CD14-positive monocyte (primary cell): ENCODE results near the gene PRUNE1. TPM values are rescaled to one million over a fixed set of nuclear protein-coding genes. Genes with fewer than 3 reads are reported as not detected.

Source experiments
- DNase-seq, 3 donors: peaks; one replicate each; pipeline ENCODE4 v3.0.0-alpha.2; 2011 to 2022
- H2AFZ ChIP-seq: 2 replicates; pipeline ENCODE4 v1.6.0; 2012; ENCODE audit warnings: mild to moderate bottlenecking, low read depth, low read length, inconsistent platforms; ENCODE audit not compliant: insufficient read depth, poor library complexity, severe bottlenecking
- H3K27ac ChIP-seq, 2 donors: 1 replicate in 1 of 2; 2 replicates in 1 of 2; pipeline ENCODE4 v1.5.1; 2012 to 2013; ENCODE audit warnings: low read length in 2 of 2, control low read depth in 1 of 2, inconsistent platforms in 1 of 2, low read depth in 1 of 2, mild to moderate bottlenecking in 1 of 2
- H3K27me3 ChIP-seq, 2 donors: one replicate each; pipeline versions ENCODE4 v1.6.0 to v1.6.1; 2011 to 2013; ENCODE audit warnings: low read length in 2 of 2; ENCODE audit not compliant: control insufficient read depth in 2 of 2, insufficient read depth in 2 of 2
- H3K36me3 ChIP-seq, 2 donors: replicated peaks in 1 of 2; 1 replicate in 1 of 2; 2 replicates in 1 of 2; pipeline versions ENCODE4 v1.5.1 to v1.6.1; 2012 to 2013; ENCODE audit warnings: low read length in 2 of 2, control low read depth in 1 of 2, inconsistent platforms in 1 of 2, mild to moderate bottlenecking in 1 of 2; ENCODE audit not compliant: insufficient read depth in 2 of 2, control insufficient read depth in 1 of 2
- H3K4me1 ChIP-seq, 2 donors: 1 replicate in 1 of 2; 2 replicates in 1 of 2; pipeline versions ENCODE4 v1.5.1 to v1.6.1; 2012 to 2013; ENCODE audit warnings: low read length in 2 of 2, control low read depth in 1 of 2, inconsistent platforms in 1 of 2, mild to moderate bottlenecking in 1 of 2, moderate library complexity in 1 of 2; ENCODE audit not compliant: insufficient read depth in 2 of 2, control insufficient read depth in 1 of 2
- H3K4me2 ChIP-seq: replicated peaks from 2 replicates; pipeline ENCODE3; 2012; ENCODE audit warnings: low read length, moderate library complexity, mild to moderate bottlenecking; ENCODE audit not compliant: poor library complexity, severe bottlenecking; ENCODE audit errors: extremely low read depth
- H3K4me3 ChIP-seq, 3 experiments: fragments of 200-600 bp in 1 of 3; sonication (generic) in 1 of 3; replicated peaks in 1 of 3; 1 replicate in 2 of 3; 2 replicates in 1 of 3; pipeline ENCODE4 v1.5.1; 2011 to 2013; ENCODE audit warnings: low read length in 3 of 3, mild to moderate bottlenecking in 3 of 3, control low read depth in 2 of 3, low read depth in 2 of 3, inconsistent platforms in 1 of 3, moderate library complexity in 1 of 3
- H3K79me2 ChIP-seq: 2 replicates; pipeline ENCODE4 v1.6.0; 2012; ENCODE audit warnings: mild to moderate bottlenecking, control low read depth, inconsistent platforms, low read length, moderate library complexity; ENCODE audit not compliant: insufficient read depth
- H3K9ac ChIP-seq: 2 replicates; pipeline ENCODE4 v1.6.0; 2017; ENCODE audit warnings: low read length, mild to moderate bottlenecking; ENCODE audit not compliant: insufficient read depth, poor library complexity, severe bottlenecking
- H3K9me3 ChIP-seq, 2 donors: replicated peaks in 1 of 2; 1 replicate in 1 of 2; 2 replicates in 1 of 2; pipeline versions ENCODE4 v1.5.1 to v1.6.1; 2012 to 2013; ENCODE audit warnings: low read length in 2 of 2, control low read depth in 1 of 2; ENCODE audit not compliant: control insufficient read depth in 1 of 2, insufficient read depth in 1 of 2
- H4K20me1 ChIP-seq: 2 replicates; pipeline ENCODE4 v1.6.0; 2012; ENCODE audit warnings: mild to moderate bottlenecking, low read length, control low read depth, moderate library complexity; ENCODE audit not compliant: insufficient read depth
- H3K27ac Mint-ChIP-seq, 7 donors: one replicate each; pipeline ENCODE4 v1.8.0; 2020; ENCODE audit warnings: mild to moderate bottlenecking in 7 of 7, mixed read lengths in 7 of 7, moderate library complexity in 6 of 7, inconsistent platforms in 2 of 7
- H3K27me3 Mint-ChIP-seq, 3 donors: one replicate each; pipeline ENCODE4 v1.8.0; 2021 to 2022; ENCODE audit warnings: low read depth in 3 of 3, mild to moderate bottlenecking in 3 of 3, mixed read lengths in 3 of 3, moderate library complexity in 3 of 3, inconsistent platforms in 1 of 3
- H3K36me3 Mint-ChIP-seq, 2 donors: one replicate each; pipeline ENCODE4 v1.8.0; 2020; ENCODE audit warnings: mixed read lengths in 2 of 2, inconsistent platforms in 1 of 2, mild to moderate bottlenecking in 1 of 2
- H3K4me1 Mint-ChIP-seq: one replicate; pipeline ENCODE4 v1.8.0; 2020; ENCODE audit warnings: mild to moderate bottlenecking, mixed read lengths
- H3K4me3 Mint-ChIP-seq, 2 donors: one replicate each; pipeline ENCODE4 v1.8.0; 2020; ENCODE audit warnings: mild to moderate bottlenecking in 2 of 2, mixed read lengths in 2 of 2, moderate library complexity in 1 of 2
- H3K9me3 Mint-ChIP-seq, 7 donors: one replicate each; pipeline ENCODE4 v1.8.0; 2020 to 2022; ENCODE audit warnings: mixed read lengths in 7 of 7, mild to moderate bottlenecking in 6 of 7, moderate library complexity in 6 of 7, inconsistent platforms in 2 of 7
- CTCF ChIP-seq: fragments of 200-600 bp; IDR thresholded peaks from one replicate; pipeline ENCODE4 v1.8.0; 2022; ENCODE audit warnings: antibody characterized with exemption, mild to moderate bottlenecking
- WGBS: methylation state at CpG from one replicate; pipeline ENCODE4 v1.1.5; 2013; ENCODE audit warnings: missing lambda C conversion rate; ENCODE audit not compliant: insufficient coverage; 5-methylcytosine and 5-hydroxymethylcytosine counted together
- intact Hi-C, 2 donors: fragments of 100-400 bp; cut with micrococcal nuclease; formaldehyde crosslinking; loops; one replicate each; pipeline versions ENCODE4 v1.15.0 to v1.15.1; 2023
- polyA plus RNA-seq, 3 donors: library from polyadenylated mRNA; depleted of rRNA in 1 of 3; unstranded in 2 of 3; stranded (reverse) in 1 of 3; fragments of 300-500 nt in 2 of 3; fragments of >200 nt in 1 of 3; fragmentation: Illumina TruSeq in 2 of 3; gene quantifications; 1 replicate in 2 of 3; 2 replicates in 1 of 3; pipeline ENCODE4 v1.2.3, GENCODE V29; 2012 to 2021

PRUNE1 gene
- polyA plus RNA-seq, 3 donors: 8.4 to 22.8 (median 22.6) TPM

- Histone ChIP-seq H2AFZ (no peak overlapping the region), H3K4me3 (no peak overlapping the region), H3K27me3 (no peaks in the 10 kb centered on the region), H3K4me1 (peaks cover 27 to 35% of the 10 kb centered on the region in 2 donors), H3K4me2 (no peak overlapping the region), H3K79me2 (peaks cover 63% of the 10 kb centered on the region), H3K36me3 (peaks cover 61 to 65% of the 10 kb centered on the region in 2 donors), H3K27ac (peak overlapping the region in 1 of 2 donors; percentile 26), H4K20me1 (peaks cover 98% of the 10 kb centered on the region), H3K9me3 (no peaks in the 10 kb centered on the region), H3K9ac (no peak overlapping the region)
- WGBS: 98% methylated on average over 12 of the region's 13 CpGs
- Mint-ChIP-seq H3K27me3 (no peaks in the 10 kb centered on the region), H3K9me3 (no peaks in the 10 kb centered on the region), H3K36me3 (peaks cover 59 to 64% of the 10 kb centered on the region in 2 donors), H3K27ac (peak overlapping the region in 4 of 7 donors; percentile 12 to 86 (median 66)), H3K4me3 (no peak overlapping the region), H3K4me1 (peaks cover 34% of the 10 kb centered on the region)
- DNase-seq: no peak
- TF ChIP-seq CTCF: no peak
- intact Hi-C loops: no loop called here
Observed at GRCh38 chr1:150967936-150968335, 40.3 kb upstream of the PRUNE1 start.

- H3K4me2 ChIP-seq: no peak overlapping the region
- no peaks in the 10 kb centered on the region for H3K27me3 ChIP-seq
- no peak for DNase-seq
- H2AFZ ChIP-seq: no peak overlapping the region
- H3K27me3 Mint-ChIP-seq: no peaks in the 10 kb centered on the region
- intact Hi-C loops: no loop called here
- peaks cover 56 to 59% of the 10 kb centered on the region in 2 donors for H3K36me3 ChIP-seq
- H3K9me3 Mint-ChIP-seq: no peaks in the 10 kb centered on the region
- H3K27ac ChIP-seq: peak overlapping the region in 1 of 2 donors; percentile 26
- no peaks in the 10 kb centered on the region for H3K9me3 ChIP-seq
- H3K79me2 ChIP-seq: peaks cover 69% of the 10 kb centered on the region
- TF ChIP-seq CTCF: no peak
- H3K4me1 ChIP-seq: peaks cover 32 to 41% of the 10 kb centered on the region in 2 donors
- peak overlapping the region in 1 of 7 donors; percentile 37 for H3K27ac Mint-ChIP-seq
- no peak overlapping the region for H3K9ac ChIP-seq
- no peak overlapping the region for H3K4me3 ChIP-seq
- peaks cover 98% of the 10 kb centered on the region for H4K20me1 ChIP-seq
- peaks cover 40% of the 10 kb centered on the region for H3K4me1 Mint-ChIP-seq
- WGBS: 93% methylated on average over 2 of the region's 4 CpGs
- no peak overlapping the region for H3K4me3 Mint-ChIP-seq
- H3K36me3 Mint-ChIP-seq: peaks cover 53 to 62% of the 10 kb centered on the region in 2 donors
Observed at GRCh38 chr1:150968491-150968890, 39.8 kb upstream of the PRUNE1 start.
